Transverse colon (tissue), 4 donors: ENCODE data around the gene ARHGAP33.

ENCODE experiments used
- CTCF ChIP-seq, 5 experiments: fragments of 200-600 bp in 3 of 5; fragments of 450-650 bp in 2 of 5; sonication (generic) in 3 of 5; IDR thresholded peaks; 1 replicate in 2 of 5; 2 replicates in 3 of 5; pipeline ENCODE4 v1.5.1; 2016 to 2017; ENCODE audit warnings: antibody characterized with exemption in 5 of 5, inconsistent platforms in 3 of 5, mild to moderate bottlenecking in 2 of 5, moderate library complexity in 1 of 5
- POLR2A ChIP-seq: fragments of 450-650 bp; IDR thresholded peaks from one replicate; pipeline ENCODE4 v1.6.1; 2016; ENCODE audit warnings: antibody characterized with exemption, mild to moderate bottlenecking, moderate library complexity
- POLR2AphosphoS5 ChIP-seq, 3 donors: sonication (generic); formaldehyde crosslinking; IDR thresholded peaks; one replicate each; pipeline ENCODE4 v1.6.1; 2016; ENCODE audit warnings: antibody characterized with exemption in 3 of 3

GRCh38 chr19:35746531-35746930 lies 28.8 kb upstream of the ARHGAP33 start:
- no peak for TF ChIP-seq CTCF (IDR thresholded peaks at IDR 0.05)
- no peak for TF ChIP-seq POLR2A
- no peak for TF ChIP-seq POLR2AphosphoS5 (IDR thresholded peaks at IDR 0.05)
